Subcutaneous abdominal adipose tissue (tissue), 5 donors: ENCODE measurements around the gene FAM9A.
"Not testable (repeated sequence)": the region's sequence is repeated elsewhere in the genome, so short reads cannot be mapped to it uniquely, and the experiment has no call there.

Source experiments
- H3K27ac ChIP-seq: one replicate; pipeline ENCODE4 v1.7.0; 2013; ENCODE audit warnings: low read depth, mild to moderate bottlenecking, inconsistent platforms, low read length, moderate library complexity
- H3K27me3 ChIP-seq, 5 donors: one replicate each; pipeline ENCODE4 v1.7.0; 2013; ENCODE audit warnings: low read length in 5 of 5, inconsistent platforms in 1 of 5; ENCODE audit not compliant: control insufficient read depth in 5 of 5, insufficient read depth in 4 of 5
- H3K36me3 ChIP-seq, 5 donors: one replicate each; pipeline ENCODE4 v1.7.0; 2013; ENCODE audit warnings: low read length in 5 of 5; ENCODE audit not compliant: control insufficient read depth in 5 of 5, insufficient read depth in 5 of 5
- H3K4me1 ChIP-seq, 5 donors: one replicate each; pipeline ENCODE4 v1.7.0; 2013; ENCODE audit warnings: low read length in 5 of 5, mild to moderate bottlenecking in 3 of 5, moderate library complexity in 1 of 5; ENCODE audit not compliant: control insufficient read depth in 5 of 5, insufficient read depth in 5 of 5
- H3K4me3 ChIP-seq, 5 donors: one replicate each; pipeline ENCODE4 v1.7.0; 2013; ENCODE audit warnings: low read length in 5 of 5, low read depth in 1 of 5
- H3K9ac ChIP-seq, 5 donors: one replicate each; pipeline ENCODE4 v1.7.0; 2013; ENCODE audit warnings: low read length in 5 of 5, mild to moderate bottlenecking in 4 of 5, moderate library complexity in 3 of 5
- H3K9me3 ChIP-seq, 5 donors: one replicate each; pipeline ENCODE4 v1.7.0; 2013; ENCODE audit warnings: low read length in 5 of 5; ENCODE audit not compliant: control insufficient read depth in 5 of 5
- donor health status: healthy.
- donor health status: healthy.
- donor health status: healthy.
- donor health status: healthy.
- donor health status: healthy.

FAM9A gene

DNA sequence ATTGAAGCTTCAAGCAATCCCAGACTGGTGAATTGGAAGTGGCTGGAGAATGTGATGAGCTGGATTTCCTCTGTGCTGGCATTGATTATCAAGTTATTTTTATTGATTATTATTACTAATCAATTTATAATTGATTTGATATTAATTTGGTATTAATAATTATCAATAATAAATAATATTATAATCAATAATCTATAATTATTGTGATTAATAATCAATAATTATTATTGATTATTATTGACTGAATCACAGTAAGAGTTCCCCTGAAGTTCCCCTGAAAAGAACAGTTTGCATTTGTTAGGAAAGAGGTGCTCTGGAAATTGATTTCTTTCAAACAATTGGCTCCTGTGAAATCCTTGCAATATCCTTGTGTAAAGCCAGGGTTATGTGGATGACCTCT is 7.5 kb upstream of the FAM9A start:
- Histone ChIP-seq H3K4me1 (no peaks in the 10 kb centered on the region), H3K27me3 (peaks cover 0 to 15% (median 5%) of the 10 kb centered on the region in 5 donors), H3K4me3 (no peak overlapping the region), H3K9ac (no peak overlapping the region), H3K27ac (no peak overlapping the region), H3K9me3 (no peaks in the 10 kb centered on the region), H3K36me3 (no peaks in the 10 kb centered on the region)

DNA sequence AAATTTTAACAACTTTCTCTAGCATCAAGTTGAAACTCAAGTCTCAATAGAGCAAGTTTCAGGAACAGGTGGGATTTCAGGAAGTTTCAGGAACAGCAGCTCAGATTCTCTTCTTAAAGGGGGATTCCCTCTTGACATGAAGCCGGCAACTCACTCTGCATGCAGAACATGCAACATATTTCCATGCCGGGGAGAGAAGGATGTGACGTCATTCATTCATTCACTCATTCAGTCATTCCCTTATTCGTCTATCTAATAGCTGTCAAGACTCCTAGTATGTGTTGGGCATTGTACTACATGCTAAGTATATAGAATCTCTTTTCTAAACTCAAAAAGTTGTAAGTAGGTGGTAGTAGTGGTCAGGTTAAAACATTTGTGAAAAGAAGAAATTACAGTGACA is 4.8 kb upstream of the FAM9A start:
- Histone ChIP-seq H3K4me1 (no peaks in the 10 kb centered on the region), H3K27me3 (peaks cover 0 to 22% (median 5%) of the 10 kb centered on the region in 5 donors), H3K36me3 (no peaks in the 10 kb centered on the region), H3K9me3 (peaks cover 0 to 3% (median 0%) of the 10 kb centered on the region in 5 donors), H3K9ac (no peak overlapping the region), H3K4me3 (no peak overlapping the region), H3K27ac (no peak overlapping the region)

DNA sequence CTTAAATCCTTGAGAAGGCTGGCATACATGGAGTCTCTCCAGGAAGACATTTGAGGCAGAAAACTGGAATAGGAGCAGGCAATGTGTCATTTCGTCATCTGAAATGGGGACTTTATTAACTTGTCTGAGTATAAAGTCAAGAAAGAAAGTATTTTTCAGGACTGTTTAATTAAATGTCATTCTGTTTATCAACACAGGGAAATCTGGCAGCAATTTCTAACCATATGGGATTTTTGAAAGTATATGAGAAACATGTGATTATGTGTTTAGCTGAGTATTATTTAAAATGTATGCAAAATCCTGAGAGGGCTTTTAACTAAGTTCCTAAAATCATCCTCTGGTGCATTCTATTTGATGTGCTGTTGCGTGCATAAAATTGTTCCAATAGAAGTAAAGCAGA is 3.9 kb upstream of the FAM9A start:
- peaks cover 0 to 20% (median 5%) of the 10 kb centered on the region in 5 donors for H3K27me3 ChIP-seq
- H3K27ac ChIP-seq, result no peak overlapping the region
- no peak overlapping the region for H3K4me3 ChIP-seq
- no peak overlapping the region for H3K9ac ChIP-seq
- no peaks in the 10 kb centered on the region for H3K36me3 ChIP-seq
- peaks cover 0 to 3% (median 0%) of the 10 kb centered on the region in 5 donors for H3K9me3 ChIP-seq
- H3K4me1 ChIP-seq, result no peaks in the 10 kb centered on the region

DNA sequence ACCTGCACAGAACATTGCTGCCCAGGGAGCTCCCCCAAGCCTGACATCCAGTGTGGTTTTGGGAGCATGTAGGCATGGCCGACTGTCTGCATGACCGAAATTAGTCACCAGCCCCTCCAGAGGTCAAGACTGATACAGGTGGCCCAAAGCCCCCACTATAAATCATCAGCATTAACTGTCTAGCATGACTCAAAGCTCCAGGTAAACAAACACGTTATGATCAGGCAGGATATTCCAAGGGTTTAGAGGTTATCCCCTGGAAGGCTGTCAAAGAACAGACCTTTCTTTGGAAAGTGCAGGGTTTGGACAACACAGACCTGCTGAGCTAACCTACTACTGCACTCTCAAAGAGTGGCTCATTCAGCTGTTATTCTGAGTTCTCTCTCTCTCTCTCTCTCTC is 2.1 kb upstream of the FAM9A start:
- no peaks in the 10 kb centered on the region for H3K4me1 ChIP-seq
- no peaks in the 10 kb centered on the region for H3K36me3 ChIP-seq
- peaks cover 0 to 3% (median 0%) of the 10 kb centered on the region in 5 donors for H3K9me3 ChIP-seq
- no peak overlapping the region for H3K27ac ChIP-seq
- H3K27me3 ChIP-seq, result peaks cover 0 to 20% (median 2%) of the 10 kb centered on the region in 5 donors
- no peak overlapping the region for H3K9ac ChIP-seq
- no peak overlapping the region for H3K4me3 ChIP-seq

DNA sequence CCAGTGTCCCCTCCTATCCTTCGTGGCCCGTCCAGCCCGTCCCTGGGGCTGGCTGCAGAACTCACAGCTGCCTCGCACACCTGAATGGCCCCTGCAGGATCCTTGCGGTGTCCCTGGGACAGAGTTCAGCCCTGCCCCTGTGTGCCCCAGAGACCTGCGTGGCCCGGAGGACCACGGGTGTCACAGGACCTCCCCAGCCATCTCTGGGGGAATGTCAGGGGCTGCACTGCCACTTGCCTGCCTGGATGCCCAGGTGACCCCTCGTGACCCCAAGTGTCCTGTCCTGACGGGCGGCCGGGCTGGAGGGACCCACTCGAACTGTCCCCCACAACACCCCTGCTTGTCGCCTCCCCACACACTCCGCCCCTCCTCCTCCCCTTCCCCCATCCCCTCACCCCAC is 832 bp downstream of the FAM9A start:
- not testable (repeated sequence) for H3K9ac ChIP-seq, H3K27ac ChIP-seq, H3K9me3 ChIP-seq, H3K36me3 ChIP-seq, H3K4me3 ChIP-seq, H3K4me1 ChIP-seq
- peaks cover 0 to 10% (median 0%) of the 10 kb centered on the region in 5 donors for H3K27me3 ChIP-seq

DNA sequence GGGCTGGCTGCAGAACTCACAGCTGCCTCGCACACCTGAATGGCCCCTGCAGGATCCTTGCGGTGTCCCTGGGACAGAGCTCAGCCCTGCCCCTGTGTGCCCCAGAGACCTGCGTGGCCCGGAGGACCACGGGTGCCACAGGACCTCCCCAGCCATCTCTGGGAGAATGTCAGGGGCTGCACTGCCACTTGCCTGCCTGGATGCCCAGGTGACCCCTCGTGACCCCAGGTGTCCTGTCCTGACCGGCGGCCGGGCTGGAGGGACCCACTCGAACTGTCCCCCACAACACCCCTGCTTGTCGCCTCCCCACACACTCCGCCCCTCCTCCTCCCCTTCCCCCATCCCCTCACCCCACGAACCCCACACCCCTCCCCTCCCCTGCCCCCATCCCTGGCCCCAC is 1.9 kb downstream of the FAM9A start:
- not testable (repeated sequence) for H3K27ac ChIP-seq, H3K4me1 ChIP-seq, H3K9ac ChIP-seq, H3K4me3 ChIP-seq, H3K36me3 ChIP-seq, H3K9me3 ChIP-seq
- peaks cover 0 to 10% (median 0%) of the 10 kb centered on the region in 5 donors for H3K27me3 ChIP-seq

DNA sequence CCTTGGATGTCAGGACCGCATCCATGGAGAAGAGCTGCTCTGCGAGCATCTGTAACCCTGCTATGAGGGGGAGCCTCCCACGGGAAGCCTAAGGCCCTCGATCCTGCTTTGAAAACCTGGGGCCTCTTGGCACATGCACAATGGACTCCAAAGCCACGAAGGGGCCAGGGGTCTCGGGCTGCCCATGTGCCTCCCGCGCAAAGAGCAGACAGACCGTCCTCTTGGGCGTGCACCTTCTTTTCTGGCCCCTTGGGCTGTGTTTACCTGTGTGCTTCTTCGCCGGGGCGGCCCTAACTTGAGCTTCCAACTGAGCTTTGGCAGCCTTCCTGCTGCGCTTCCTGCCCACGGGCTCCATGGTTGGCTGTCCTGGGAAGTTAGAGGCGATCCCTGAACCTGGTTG is 2.5 kb downstream of the FAM9A start:
- H3K4me1 ChIP-seq, H3K9me3 ChIP-seq, H3K36me3 ChIP-seq, H3K9ac ChIP-seq, H3K27ac ChIP-seq, H3K4me3 ChIP-seq: not testable (repeated sequence)
- peaks cover 0 to 10% (median 0%) of the 10 kb centered on the region in 5 donors for H3K27me3 ChIP-seq

DNA sequence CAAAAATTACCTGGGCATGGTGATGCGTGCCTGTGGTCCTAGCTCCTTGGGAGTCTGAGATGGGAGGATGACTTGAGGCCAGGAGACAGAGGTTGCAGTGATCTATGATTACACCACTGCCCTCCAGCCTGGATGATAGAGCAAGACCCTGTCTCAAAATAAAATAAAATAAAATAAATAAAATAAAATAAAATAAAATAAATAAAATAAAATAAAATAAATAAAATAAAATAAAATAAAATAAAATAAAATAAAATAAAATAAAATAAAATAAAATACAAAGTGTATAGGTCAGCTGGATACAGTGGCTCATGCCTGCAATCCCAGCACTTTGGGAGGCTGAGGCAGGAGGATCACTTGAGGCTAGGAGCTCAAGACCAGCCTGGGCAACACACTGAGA is 14.1 kb downstream of the FAM9A start:
- not testable (repeated sequence) for H3K36me3 ChIP-seq, H3K4me3 ChIP-seq, H3K27ac ChIP-seq, H3K4me1 ChIP-seq, H3K9ac ChIP-seq, H3K9me3 ChIP-seq
- H3K27me3 ChIP-seq, result peaks cover 0 to 20% (median 9%) of the 10 kb centered on the region in 5 donors

DNA sequence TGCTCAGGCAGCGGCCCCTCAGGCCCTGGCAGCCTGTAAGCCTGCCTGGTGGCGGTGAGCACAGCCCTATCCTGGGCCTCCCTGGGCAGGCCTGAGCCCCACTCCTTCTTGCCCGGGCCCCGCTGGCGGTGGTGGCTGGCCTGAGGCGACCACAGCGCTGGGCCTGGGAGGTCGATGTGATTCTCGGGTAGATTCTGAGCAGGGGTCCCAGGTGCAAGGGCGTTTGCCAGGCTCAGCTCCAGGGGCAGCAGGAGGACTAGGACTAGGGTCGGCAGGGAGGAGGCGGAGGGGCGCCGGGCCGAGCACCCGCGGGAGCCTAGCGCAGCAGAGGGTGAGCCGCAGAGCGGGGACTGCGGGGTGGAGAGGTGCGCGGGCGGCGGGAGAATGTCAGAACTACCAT is 17.0 kb downstream of the FAM9A start:
- H3K4me1 ChIP-seq, result no peaks in the 10 kb centered on the region
- H3K9ac ChIP-seq, result no peak overlapping the region
- H3K4me3 ChIP-seq, result no peak overlapping the region
- H3K27me3 ChIP-seq, result peaks cover 0 to 16% (median 9%) of the 10 kb centered on the region in 5 donors
- no peaks in the 10 kb centered on the region for H3K36me3 ChIP-seq
- no peaks in the 10 kb centered on the region for H3K9me3 ChIP-seq
- H3K27ac ChIP-seq, result no peak overlapping the region

DNA sequence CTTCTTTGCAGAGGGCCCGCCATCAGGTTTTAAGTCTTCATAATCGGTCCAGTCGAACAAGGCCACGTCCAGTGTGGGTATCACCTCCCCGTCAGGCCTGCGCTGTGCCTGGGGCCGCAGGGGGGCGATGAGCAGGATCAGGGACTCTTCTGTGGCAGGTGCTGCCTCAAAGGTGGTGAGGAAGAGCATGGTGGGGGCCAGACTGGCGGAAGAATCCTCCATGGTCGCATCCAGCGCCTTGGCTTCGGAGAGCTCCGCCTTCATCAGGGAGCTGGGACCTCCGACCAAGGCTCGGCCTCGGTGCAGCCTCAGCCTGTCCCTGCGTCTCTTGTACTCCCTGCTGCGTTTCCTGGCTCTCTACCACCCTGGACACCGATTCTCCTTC is 17.5 kb downstream of the FAM9A start:
- H3K9me3 ChIP-seq, result no peaks in the 10 kb centered on the region
- H3K27me3 ChIP-seq, result peaks cover 0 to 15% (median 9%) of the 10 kb centered on the region in 5 donors
- no peak overlapping the region for H3K4me3 ChIP-seq
- H3K27ac ChIP-seq, result no peak overlapping the region
- no peaks in the 10 kb centered on the region for H3K4me1 ChIP-seq
- no peak overlapping the region for H3K9ac ChIP-seq
- H3K36me3 ChIP-seq, result no peaks in the 10 kb centered on the region
